Stimulated activated memory B cell treated with anti-CD40 and anti-IgM and Interleukin-4, amounts not matched to agents 10 μg/mL and 1 μg/mL and 100 μg/mL, for 72 hours (primary cell): ENCODE measurements around the gene ZNG1B.
"Not testable (repeated sequence)": the region's sequence is repeated elsewhere in the genome, so short reads cannot be mapped to it uniquely, and the experiment has no call there.

Experiments used
- ATAC-seq: fragments of 150-1000 bp; cut with Tn5 transposase; 2 replicates; pipeline ENCODE4 v1.10.0; 2021
- H3K27ac Mint-ChIP-seq: one replicate; pipeline ENCODE4 v1.8.0; 2022; ENCODE audit warnings: mild to moderate bottlenecking, mixed read lengths
- H3K27me3 Mint-ChIP-seq: one replicate; pipeline ENCODE4 v1.8.0; 2022; ENCODE audit warnings: mixed read lengths
- H3K36me3 Mint-ChIP-seq: one replicate; pipeline ENCODE4 v1.8.0; 2022; ENCODE audit warnings: mixed read lengths
- H3K4me1 Mint-ChIP-seq: one replicate; pipeline ENCODE4 v1.8.0; 2022; ENCODE audit warnings: mixed read lengths
- H3K4me3 Mint-ChIP-seq: one replicate; pipeline ENCODE4 v1.8.0; 2022; ENCODE audit warnings: mild to moderate bottlenecking, moderate library complexity, mixed read lengths
- H3K9me3 Mint-ChIP-seq: one replicate; pipeline ENCODE4 v1.8.0; 2022; ENCODE audit warnings: mixed read lengths

Gene ZNG1B

DNA sequence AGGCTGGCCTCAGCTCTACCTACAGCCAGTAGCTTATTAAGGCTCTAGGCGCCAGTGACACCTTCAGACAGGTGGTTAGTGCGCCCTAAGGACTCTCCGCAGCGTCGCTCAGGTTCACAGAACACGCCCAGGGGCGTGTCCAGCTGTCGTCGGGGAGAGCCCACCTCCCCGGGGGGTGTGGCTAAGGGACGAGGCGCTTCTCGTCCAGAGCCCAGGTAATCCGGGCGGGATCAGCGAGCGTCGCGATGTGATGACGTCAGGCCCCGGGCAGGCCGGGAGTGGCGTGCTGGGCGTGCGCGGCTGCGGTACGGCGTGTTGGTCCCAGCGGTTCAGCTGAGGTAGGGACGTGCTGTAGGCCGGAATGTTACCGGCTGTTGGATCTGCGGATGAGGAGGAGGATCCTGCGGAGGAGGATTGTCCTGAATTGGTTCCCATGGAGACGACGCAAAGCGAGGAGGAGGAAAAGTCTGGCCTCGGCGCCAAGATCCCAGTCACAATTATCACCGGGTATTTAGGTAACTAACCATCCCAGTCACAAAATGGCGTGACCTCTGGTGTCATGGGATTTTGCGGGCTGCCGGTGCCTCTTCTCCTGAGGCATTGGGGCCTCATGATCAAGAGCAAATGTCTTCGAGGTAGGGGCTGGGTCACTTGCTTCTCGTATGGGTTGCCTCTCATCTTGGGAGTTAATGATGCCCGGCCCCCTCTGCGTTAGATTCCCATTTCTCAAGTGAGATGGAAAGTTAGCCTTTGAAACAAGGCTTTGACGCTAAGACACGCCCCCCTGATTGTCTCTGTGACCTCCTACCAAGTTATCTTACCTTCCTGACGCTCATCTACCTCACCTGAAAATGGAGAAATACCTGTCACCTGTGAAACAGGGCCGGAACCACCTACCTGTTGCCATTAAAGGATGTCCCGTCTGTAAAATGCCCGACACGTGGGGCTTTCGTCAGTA lies at the start of gene ZNG1B:
ZNG1B (plus strand) TSS at position 184 of the 958 bp plus-strand sequence; CDS start at position 362, 178 bp downstream.
- Mint-ChIP-seq H3K4me3 (peak within 1 kb of the TSS; percentile 93), H3K27ac (peak within 1 kb of the TSS; percentile 89)
- H3K36me3 Mint-ChIP-seq, H3K27me3 Mint-ChIP-seq, H3K4me1 Mint-ChIP-seq, ATAC-seq, H3K9me3 Mint-ChIP-seq: not testable (repeated sequence)

DNA sequence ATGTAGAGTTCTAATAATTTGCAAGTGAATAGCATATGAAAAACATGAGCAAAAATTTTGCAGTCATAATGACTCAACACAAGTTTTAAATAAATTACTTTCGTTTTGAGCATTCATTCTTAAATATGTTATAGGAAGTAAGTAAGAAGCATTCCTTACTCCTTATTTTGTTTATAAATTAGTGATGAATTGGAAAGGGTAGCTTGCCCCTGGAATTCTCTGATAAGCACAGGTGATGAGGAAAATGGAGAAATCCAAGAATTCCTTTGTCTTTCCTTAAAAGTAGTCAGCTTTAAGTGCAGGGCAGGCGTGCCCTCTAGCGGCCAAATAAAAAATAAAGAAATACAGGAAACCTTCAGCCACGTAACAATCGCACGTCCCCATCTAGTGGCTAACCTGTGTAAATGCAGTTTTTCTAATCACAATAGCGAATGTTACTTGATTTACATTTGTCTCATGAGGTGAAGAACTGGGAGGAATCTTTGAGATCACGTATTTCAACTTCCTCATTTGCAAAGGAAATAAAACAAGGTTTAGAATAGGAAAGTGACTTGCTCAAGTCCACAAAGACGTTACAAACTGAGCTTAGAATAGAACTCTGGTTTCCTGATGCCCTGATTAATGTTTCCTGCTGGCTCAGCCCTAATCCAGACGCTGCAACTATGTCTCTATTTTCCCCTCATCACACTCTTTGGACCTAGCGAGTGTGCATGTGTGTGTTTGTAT lies 47.2 kb upstream of the ZNG1B start:
- peak overlapping the region; percentile 70 for H3K4me3 Mint-ChIP-seq
- H3K36me3 Mint-ChIP-seq = no peaks in the 10 kb centered on the region
- peaks cover 25% of the 10 kb centered on the region for H3K4me1 Mint-ChIP-seq
- H3K27me3 Mint-ChIP-seq = peaks cover 9% of the 10 kb centered on the region
- ATAC-seq = peak; percentile 98
- peak overlapping the region; percentile 87 for H3K27ac Mint-ChIP-seq
- H3K9me3 Mint-ChIP-seq = no peaks in the 10 kb centered on the region

DNA sequence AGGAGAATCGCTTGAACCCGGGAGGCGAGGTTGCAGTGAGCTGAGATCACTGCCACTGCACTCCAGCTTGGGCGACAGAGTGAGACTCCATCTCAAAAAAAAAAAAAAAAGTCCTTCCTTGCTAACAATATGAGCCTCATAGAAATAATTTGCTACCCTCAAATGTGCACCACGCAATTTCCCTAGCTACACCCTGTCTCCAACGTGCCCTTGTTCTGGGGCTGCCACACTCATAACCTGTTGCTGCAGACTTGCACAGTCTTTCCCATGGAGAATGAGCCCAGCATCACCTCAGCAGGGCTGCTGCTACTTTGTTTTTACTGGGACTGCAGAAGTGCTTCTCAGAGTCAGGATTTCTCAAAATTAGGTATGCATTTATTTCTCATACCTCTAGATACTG lies 46.4 kb upstream of the ZNG1B start:
- peak overlapping the region; percentile 87 for H3K27ac Mint-ChIP-seq
- no peaks in the 10 kb centered on the region for H3K9me3 Mint-ChIP-seq
- no peaks in the 10 kb centered on the region for H3K36me3 Mint-ChIP-seq
- H3K4me3 Mint-ChIP-seq = peak overlapping the region; percentile 70
- H3K4me1 Mint-ChIP-seq = peaks cover 25% of the 10 kb centered on the region
- peaks cover 9% of the 10 kb centered on the region for H3K27me3 Mint-ChIP-seq
- no peak for ATAC-seq

DNA sequence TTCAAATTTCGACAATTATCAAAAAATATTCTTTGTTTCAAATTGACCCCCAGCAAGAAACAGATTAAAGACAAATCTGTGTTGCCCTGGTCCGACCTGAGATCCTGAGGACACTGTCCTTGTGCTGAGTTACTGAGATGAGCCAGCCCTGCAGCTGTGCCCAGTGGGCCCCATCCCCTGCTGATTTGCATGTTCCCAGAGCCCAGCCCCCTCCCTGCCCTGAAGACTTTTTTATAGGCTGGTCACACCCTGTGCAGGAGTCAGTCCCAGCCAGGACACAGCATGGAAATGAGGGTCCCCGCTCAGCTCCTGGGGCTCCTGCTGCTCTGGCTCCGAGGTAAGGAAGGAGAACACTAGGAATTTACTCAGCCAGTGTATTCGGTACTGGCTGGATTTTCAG lies 31.4 kb upstream of the ZNG1B start:
- ATAC-seq = peak; percentile 81
- no peaks in the 10 kb centered on the region for H3K27me3 Mint-ChIP-seq
- H3K4me1 Mint-ChIP-seq = peaks cover 33% of the 10 kb centered on the region

DNA sequence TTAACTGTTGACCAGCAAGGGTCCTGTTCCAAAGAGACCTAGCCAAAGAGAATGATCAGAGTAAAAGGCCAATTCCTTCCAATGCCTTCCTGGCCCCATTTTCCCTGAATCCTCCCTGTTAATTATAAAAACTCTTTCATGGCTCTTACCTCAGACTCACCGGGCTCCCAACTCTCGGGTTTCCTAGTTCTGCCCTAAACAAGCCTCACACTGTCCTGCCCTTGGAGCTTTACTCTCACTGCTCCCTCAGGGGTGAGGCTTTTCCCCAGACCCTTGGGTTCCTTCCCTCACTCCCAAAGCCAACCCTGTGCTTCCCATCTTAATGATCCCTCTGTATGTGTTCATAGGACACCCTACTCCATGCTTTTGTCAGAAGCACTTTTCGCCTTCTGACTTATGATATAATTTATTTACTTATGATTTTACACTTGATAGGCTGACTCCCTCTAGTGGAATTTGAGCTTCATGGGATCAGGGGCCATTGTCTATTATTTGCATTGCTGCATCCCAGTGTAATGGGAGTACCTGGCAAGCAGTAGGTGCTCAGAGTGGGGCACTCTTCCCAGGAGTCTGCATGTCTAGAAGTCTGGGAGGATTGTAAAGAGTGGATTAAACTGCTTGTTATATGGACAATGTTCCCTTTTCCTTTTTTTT lies 29.9 kb upstream of the ZNG1B start:
- H3K4me1 Mint-ChIP-seq = peaks cover 33% of the 10 kb centered on the region
- no peak for ATAC-seq
- H3K9me3 Mint-ChIP-seq = no peaks in the 10 kb centered on the region
- H3K36me3 Mint-ChIP-seq = no peaks in the 10 kb centered on the region
- H3K4me3 Mint-ChIP-seq = no peak overlapping the region
- no peaks in the 10 kb centered on the region for H3K27me3 Mint-ChIP-seq
- H3K27ac Mint-ChIP-seq = peak overlapping the region; percentile 89

More for the DNA sequence above, 31.4 kb upstream of the ZNG1B start:
- Mint-ChIP-seq H3K4me3 (peak overlapping the region; percentile 79), H3K27ac (peak overlapping the region; percentile 89), H3K9me3 (no peaks in the 10 kb centered on the region), H3K36me3 (no peaks in the 10 kb centered on the region)

DNA sequence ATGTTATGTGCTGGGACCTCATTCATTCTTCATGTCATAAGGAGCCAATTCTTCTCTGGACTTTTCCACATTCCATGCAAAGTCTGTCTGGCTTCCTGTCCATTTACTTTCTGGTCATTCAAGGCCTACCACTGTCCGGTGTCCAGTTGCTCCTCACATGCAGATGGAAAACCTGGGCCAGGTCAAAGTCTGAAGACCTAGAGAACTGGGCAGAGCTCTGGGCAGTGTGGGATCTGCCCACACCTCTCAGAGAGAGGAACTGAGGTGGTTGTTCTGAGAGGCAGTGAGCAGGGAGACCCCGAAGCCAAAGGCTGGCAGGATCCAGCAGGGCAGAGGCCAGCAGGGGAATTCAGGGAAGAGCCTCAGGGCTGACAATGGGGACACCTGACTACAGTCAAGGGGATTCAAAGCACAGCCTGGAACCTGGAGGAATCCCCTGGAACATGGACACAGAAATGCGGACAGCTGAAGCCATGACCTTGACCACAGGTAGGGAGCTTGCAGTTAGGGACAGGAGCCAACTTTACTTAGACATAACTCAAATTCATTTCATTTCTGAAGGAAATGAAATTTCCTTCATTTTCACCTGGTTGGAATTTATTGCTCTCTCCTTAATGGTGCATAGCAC lies 25.7 kb upstream of the ZNG1B start:
- not testable (repeated sequence) for H3K27ac Mint-ChIP-seq, H3K36me3 Mint-ChIP-seq
- H3K4me1 Mint-ChIP-seq = peaks cover 11% of the 10 kb centered on the region

DNA sequence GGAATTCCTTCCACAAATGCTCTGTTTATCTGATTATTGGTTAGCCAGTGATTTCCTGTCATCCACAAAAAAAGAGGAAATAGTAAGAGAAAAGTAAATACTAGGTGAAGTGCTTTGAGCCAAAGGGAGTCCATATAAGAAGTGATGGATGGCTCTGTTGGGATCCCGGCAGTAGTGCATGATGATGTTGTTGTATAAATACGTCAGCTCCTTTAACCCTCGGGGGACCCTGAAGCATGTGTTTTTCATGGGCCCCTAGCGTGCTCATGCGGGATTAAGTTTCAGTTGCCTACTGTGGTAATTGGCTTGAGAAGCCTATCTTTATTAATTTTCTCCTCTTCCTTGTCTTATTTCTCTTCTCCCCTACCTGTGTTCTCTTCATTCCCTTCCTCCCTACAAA lies 24.7 kb upstream of the ZNG1B start:
- not testable (repeated sequence) for H3K9me3 Mint-ChIP-seq, H3K4me3 Mint-ChIP-seq, H3K4me1 Mint-ChIP-seq, ATAC-seq, H3K27me3 Mint-ChIP-seq, H3K36me3 Mint-ChIP-seq, H3K27ac Mint-ChIP-seq

More for the DNA sequence above, 25.7 kb upstream of the ZNG1B start:
- not testable (repeated sequence) for H3K9me3 Mint-ChIP-seq, ATAC-seq, H3K4me3 Mint-ChIP-seq, H3K27me3 Mint-ChIP-seq

DNA sequence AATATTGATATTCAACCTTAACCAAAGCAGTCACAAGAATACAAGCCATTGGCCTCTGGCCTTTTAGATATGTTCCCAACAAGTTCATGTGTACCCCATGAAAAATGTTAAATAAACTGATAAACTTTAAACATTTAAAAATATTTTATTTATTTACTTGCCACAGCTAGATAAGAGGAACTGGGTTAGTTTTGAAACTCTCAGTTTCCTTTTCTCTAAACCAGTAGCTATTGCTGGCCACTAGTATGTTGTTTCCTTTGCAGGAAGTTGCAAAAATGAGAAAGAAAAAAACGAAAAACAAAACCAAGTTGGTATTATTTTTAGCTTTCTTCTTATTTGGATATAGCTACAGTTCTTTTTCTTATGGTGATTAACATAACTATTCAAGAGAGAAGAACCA lies 5.7 kb upstream of the ZNG1B start:
- H3K27ac Mint-ChIP-seq, H3K4me3 Mint-ChIP-seq: not testable (repeated sequence)

DNA sequence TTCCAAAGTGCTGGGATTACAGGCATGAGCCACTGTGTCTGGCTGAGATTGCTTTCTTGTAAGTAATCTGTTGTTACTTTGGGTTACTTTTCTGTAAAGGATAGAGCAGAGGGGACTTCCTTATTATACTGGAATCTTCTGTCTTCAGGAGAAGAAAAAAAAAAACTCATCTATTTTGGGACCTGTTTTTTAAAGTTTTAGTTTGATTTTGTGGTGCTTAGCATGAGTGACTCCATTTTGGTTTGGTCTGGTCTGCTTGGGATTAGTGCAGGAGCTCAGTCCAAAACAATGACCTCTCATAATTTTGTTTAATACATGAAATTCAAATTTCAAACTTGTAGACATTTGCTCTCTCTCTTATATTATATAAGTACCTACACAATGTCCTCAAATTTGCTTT lies 4.0 kb upstream of the ZNG1B start:
- not testable (repeated sequence) for ATAC-seq, H3K4me1 Mint-ChIP-seq, H3K4me3 Mint-ChIP-seq, H3K27me3 Mint-ChIP-seq, H3K9me3 Mint-ChIP-seq, H3K36me3 Mint-ChIP-seq, H3K27ac Mint-ChIP-seq

More for the DNA sequence above, 5.7 kb upstream of the ZNG1B start:
- not testable (repeated sequence) for H3K9me3 Mint-ChIP-seq, H3K36me3 Mint-ChIP-seq, ATAC-seq, H3K4me1 Mint-ChIP-seq, H3K27me3 Mint-ChIP-seq

DNA sequence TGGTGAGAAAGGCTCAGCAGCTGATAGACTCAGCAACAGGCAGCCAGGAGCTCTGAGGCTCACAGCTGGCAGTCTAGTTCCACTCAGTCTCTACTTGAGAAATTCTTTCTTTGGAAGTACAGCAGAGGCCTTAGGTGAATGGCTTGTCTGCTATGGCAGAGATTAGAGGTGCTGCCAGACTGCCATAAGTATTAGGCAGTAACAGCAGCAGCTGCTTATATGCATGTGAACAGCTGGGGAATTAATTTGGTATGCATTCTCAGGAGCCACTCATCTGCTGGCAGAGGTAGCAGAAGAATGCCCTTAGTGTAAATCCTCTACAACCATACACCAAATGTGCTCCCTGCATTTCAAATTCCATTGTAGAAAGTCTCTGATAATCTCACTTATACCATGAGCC lies 28.3 kb downstream of the ZNG1B start:
- H3K27ac Mint-ChIP-seq, H3K9me3 Mint-ChIP-seq, H3K4me1 Mint-ChIP-seq, H3K36me3 Mint-ChIP-seq, ATAC-seq, H3K27me3 Mint-ChIP-seq, H3K4me3 Mint-ChIP-seq: not testable (repeated sequence)

DNA sequence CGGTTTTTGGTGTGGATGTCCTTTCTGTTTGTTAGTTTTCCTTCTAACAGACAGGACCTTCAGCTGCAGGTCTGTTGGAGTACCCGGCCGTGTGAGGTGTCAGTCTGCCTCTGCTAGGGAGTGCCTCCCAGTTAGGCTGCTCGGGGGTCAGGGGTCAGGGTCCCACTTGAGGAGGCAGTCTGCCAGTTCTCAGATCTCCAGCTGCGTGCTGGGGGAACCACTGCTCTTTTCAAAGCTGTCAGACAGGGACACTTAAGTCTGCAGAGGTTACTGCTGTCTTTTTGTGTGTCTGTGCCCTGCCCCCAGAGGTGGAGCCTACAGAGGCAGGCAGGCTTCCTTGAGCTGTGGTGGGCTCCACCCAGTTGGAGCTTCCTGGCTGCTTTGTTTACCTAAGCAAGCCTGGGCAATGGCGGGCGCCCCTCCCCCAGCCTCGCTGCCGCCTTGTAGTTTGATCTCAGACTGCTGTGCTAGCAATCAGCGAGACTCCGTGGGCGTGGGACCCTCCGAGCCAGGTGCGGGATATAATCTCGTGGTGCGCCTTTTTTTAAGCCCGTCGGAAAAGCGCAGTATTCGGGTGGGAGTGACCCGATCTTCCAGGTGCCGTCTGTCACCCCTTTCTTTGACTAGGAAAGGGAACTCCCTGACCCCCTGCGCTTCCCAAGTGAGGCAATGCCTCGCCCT lies 39.3 kb downstream of the ZNG1B start:
- H3K27me3 Mint-ChIP-seq, H3K4me1 Mint-ChIP-seq, H3K27ac Mint-ChIP-seq, H3K4me3 Mint-ChIP-seq, H3K9me3 Mint-ChIP-seq, ATAC-seq: not testable (repeated sequence)
- H3K36me3 Mint-ChIP-seq = peaks cover 20% of the 10 kb centered on the region

DNA sequence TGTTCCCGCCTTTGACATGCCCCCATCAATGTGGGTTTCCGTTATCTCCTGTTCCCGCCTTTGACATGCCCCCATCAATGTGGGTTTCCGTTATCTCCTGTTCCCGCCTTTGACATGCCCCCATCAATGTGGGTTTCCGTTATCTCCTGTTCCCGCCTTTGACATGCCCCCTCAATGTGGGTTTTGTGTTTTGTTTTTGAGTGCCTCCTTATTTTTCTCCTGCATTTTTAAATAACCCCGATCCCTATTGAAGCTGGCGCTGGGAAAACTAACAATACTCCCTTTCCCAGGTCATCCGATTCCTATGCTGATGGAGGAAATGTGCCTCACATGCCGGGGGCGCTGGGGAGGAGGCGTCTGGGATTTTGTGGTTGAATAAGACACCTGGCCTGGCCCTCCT lies 59.0 kb downstream of the ZNG1B start:
- H3K4me1 Mint-ChIP-seq, H3K9me3 Mint-ChIP-seq, H3K4me3 Mint-ChIP-seq, ATAC-seq, H3K27me3 Mint-ChIP-seq, H3K27ac Mint-ChIP-seq: not testable (repeated sequence)
- H3K36me3 Mint-ChIP-seq = peaks cover 11% of the 10 kb centered on the region

DNA sequence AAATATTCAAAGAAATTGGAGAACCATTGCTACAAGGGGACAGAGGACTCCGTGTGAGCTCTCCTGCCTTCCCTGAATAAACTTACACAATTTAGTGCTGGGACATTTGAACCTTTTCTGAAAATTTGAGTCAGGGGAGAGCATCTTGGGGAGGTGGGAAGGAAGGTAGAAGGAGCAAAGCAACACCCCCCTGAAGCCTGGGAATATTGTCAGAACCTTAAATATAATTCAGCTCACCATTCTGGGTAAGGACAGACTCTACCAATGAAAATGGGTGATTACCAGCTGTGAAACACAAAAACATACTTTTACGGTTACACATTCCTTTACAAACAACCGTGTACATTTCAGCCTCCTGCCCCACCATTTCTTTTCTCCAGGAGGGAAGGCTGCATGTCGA lies 60.9 kb downstream of the ZNG1B start, which contains the start of gene FOXD4L1:
FOXD4L1 (plus strand) TSS at position 301 of the 400 bp plus-strand sequence. CDS start 592 bp downstream, outside the sequence.
- Mint-ChIP-seq H3K36me3 (peaks cover 11% of the 10 kb centered on the region), H3K4me3 (peak within 1 kb of the TSS; percentile 29)
- not testable (repeated sequence) for ATAC-seq, H3K27me3 Mint-ChIP-seq, H3K9me3 Mint-ChIP-seq, H3K27ac Mint-ChIP-seq, H3K4me1 Mint-ChIP-seq

DNA sequence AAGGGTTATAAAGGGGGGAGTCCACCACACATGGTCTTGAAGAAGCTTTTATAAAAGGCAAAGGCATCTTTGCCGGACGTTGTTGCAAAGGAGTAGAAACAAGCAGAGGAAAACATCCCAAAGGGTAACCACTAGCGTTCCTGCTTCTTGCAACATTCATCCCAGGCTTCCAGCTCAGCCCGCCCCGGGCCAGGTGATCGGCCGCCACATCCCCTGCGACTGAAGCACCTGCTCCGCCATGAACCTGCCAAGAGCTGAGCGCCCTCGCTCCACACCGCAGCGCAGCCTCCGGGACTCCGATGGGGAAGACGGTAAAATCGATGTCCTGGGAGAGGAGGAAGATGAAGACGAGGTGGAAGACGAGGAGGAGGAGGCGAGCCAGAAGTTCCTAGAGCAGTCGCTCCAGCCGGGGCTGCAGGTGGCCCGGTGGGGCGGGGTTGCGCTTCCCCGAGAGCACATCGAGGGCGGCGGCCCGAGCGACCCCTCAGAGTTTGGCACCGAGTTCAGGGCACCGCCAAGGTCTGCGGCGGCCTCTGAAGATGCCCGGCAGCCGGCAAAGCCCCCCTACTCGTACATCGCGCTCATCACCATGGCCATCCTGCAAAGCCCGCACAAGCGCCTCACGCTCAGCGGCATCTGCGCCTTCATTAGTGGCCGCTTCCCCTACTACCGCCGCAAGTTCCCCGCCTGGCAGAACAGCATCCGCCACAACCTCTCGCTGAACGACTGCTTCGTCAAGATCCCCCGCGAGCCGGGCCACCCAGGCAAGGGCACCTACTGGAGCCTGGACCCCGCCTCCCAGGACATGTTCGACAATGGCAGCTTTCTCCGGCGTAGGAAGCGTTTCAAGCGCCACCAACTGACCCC lies 61.8 kb downstream of the ZNG1B start:
- H3K27ac Mint-ChIP-seq, ATAC-seq, H3K27me3 Mint-ChIP-seq, H3K9me3 Mint-ChIP-seq, H3K4me1 Mint-ChIP-seq: not testable (repeated sequence)
- Mint-ChIP-seq H3K4me3 (peak overlapping the region; percentile 29), H3K36me3 (peaks cover 11% of the 10 kb centered on the region)
